ENCODE measurements around the gene MLXIP.

MLXIP gene

GRCh38 chr12:122079033-122079531 lies 526 bp downstream of the MLXIP start:
- peak in 12 of 58 donors; percentile 17 to 68 (median 36) for DNase-seq

GRCh38 chr12:122079532-122080081 lies 1.1 kb downstream of the MLXIP start:
- DNase-seq = no peak

- DNase-seq = peak in 37 of 58 donors; percentile 11 to 65 (median 26)
These were observed 1.9 kb downstream of the MLXIP start for GRCh38 chr12:122080149-122081082.

DNA sequence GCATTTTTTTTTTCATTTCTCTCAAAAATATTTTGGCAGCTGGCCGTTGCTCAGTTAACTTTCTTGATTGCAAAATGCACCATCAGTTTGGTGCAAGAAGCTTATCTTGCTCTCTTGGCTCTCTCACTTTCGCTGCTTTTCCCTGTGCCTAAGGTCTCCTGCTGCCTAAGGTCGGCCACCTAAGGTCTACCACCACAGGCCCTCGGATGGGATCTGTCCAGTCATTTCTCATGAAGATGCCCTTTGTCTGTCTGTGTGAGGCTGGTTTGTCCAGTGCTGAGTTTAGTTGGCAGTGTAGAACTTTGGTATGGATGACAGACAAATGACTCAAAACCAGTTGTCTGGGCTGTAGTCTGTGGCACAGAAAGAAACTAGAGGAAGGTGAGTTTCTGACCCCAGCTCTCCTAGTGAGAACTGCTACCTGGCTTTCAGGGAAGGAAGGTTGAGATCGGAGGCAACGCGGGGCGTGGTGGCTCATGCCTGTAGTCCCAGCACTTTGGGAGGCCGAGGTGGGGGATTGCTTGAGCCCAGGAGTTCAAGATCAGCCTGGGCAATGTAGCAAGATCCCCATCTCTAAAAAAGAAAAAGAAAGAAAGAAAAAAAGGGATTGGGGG lies 2.6 kb downstream of the MLXIP start:
- DNase-seq = peak in 7 of 58 donors; percentile 10 to 44 (median 14)

GRCh38 chr12:122081697-122082221 lies 3.2 kb downstream of the MLXIP start:
- DNase-seq = peak in 4 of 58 donors; percentile 19 to 53 (median 34)

DNA sequence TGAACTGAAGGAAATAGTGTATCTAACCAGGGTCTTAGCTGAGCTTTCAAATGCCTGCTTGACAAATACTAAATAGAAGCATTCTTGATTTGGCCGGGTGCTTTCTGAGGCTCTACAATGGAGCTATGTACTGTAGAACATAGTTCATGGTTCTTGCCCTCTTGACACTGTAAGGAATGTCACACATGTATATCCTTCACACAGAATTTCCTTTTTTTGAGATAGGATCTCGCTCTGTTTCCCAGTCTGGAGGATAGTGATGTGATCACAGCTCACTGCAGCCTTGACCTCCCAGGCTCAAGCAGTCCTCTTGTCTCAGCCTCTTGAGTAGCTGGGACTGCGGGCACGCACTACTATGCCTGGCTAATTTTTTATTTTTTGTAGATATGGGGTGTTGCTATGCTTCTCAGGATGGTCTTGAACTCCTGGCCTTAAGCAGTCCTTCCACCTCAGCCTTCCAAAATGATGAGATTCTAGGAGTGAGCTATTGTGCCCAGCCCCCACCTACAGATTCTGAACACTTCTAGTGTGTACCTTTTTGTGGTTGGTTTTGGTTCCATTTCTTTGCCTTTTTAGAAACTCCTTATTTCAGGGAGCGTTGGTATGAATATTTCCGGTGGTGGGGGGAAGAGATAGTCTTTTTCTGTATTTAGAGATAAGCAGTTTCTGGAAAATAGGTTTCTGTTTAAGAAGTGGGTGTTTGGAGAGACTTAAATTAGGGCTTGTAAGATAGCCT lies 4.2 kb downstream of the MLXIP start:
- DNase-seq = no peak

DNA sequence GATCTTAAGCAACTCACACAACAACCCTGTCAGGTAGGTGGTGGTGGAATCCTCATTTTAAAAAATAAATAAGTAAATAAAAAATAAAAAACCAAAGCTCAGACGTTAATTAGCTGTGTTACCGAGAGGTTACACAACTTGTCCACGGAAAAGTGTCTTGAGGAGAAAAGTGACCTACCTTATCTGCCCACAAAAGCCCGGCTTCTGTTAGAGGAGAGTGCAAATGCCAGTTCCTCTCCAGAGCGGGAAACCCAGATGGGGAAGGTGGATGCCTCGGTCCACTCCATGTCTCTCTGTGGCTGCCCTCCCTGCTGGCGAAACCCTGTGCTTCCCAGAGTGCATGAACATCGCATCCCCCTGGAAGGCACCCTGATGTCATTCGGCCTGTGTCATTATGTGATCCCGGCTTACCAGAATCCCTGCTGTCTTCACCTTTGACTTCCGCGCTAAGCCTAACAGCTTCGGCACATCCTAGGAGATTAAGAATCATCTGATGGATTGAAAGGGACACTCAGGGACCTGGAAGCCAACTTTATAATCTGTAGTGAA lies 6.4 kb downstream of the MLXIP start:
- DNase-seq = no peak

GRCh38 chr12:122085591-122085990 lies 7.0 kb downstream of the MLXIP start:
- no peak for DNase-seq

GRCh38 chr12:122086116-122086515 lies 7.6 kb downstream of the MLXIP start:
- DNase-seq = no peak

DNA sequence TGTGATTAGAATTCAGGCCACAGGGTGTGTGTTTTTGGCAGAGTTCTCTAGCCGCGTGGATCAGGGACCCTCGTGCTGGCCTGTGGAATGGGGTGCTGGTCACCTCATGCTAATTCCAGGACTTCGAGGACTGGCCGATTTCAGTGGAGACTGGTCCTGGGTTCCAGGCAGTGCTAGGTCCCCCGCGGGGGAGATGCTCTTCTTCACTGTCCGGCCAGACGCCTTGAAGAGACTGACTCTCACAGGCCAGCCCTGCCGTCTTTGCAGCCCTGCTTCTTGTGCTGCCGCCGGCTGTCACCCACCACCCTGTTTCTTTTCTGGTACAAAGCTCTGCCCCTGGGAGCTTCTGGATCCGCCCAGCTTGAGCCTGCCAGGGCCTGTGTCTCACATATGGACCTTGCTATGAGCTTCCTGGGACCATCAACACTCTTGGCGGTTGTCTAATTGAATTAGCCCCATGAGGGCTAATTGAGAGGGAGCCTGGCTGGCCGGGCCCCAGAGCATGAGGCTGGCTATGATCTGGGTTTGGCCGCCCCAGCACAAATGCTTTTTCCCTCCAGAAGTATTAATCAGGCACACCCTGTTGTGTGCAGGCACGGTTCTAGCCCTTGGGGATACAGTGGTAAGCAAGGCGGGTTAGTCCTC lies 8.2 kb downstream of the MLXIP start:
- DNase-seq = no peak

DNA sequence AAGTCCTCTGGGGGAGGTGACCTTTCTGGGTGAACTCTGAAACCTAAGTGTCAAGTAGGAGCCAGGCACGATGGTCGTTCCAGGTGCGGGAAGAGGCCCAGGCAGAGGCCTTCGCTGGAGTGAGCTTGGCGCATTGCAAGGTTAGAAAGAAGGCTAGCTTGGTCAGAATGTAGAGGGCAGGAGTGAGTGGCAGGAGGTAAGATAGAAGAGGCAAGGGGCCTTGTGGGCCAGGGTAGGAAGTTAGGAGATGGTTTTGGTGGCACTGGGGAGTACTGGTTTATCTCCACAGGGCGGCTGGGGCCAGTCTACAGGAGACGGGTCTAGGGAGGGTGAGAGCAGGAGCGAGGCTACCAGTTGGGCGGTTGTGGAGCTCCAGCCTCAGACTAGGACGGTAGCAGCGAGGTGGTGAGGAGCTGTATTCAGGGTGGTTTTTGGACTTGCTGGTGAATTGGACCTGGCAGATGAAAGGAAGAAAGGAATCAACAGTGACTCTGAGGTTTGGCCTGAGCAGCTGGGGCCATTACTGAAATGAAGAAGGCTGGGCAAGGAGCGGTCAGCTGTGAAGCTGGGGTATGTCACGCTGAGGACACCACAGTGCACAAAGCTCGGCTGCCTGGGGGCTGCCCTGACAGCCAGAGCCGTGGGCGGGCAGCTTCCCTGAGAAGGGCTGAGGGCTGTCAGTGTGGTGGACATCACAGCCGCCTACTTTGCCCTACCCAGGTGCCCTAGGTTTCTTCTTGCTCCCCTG lies 9.0 kb downstream of the MLXIP start:
- DNase-seq = no peak

GRCh38 chr12:122088179-122088810 lies 9.7 kb downstream of the MLXIP start:
- no peak for DNase-seq

GRCh38 chr12:122089077-122089476 lies 10.5 kb downstream of the MLXIP start:
- DNase-seq = peak in 3 of 58 donors; percentile 21 to 29 (median 25)

DNA sequence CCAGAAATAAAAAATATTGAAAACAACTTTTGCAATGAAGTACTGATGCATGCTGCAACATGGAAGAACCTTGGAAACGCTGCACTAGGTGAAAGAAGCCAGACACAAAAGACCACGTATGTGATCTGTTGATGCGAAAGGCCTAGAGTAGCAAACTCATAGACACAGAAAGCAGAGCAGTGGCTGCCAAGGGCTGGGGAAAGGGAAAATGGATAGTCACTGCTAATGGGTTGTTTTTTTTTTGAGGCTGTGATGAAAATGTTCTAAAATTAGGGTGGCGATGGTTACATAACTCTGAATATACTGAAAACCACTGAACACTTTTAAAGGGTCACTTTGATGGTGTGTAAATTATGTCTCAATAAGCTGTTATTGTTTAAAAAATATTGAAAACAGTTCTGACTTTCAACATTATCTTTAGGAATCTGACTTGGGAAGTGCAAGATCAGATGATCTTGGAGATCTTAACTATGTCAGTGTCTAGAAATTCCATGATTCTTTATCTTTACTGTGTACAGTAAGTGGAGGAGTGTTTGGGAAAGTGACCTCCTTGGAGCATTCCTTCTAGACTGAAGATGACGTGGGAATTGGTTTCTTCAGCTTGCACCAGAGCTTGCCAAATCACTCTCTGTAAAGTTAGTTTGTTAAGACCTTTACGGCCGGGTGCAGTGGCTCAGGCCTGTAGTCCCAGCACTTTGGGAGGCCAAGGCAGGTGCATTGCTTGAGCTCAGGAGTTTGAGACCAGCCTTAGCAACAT lies 12.4 kb downstream of the MLXIP start:
- no peak for DNase-seq

- DNase-seq = no peak
These were observed 14.7 kb downstream of the MLXIP start for GRCh38 chr12:122093098-122093883.

DNA sequence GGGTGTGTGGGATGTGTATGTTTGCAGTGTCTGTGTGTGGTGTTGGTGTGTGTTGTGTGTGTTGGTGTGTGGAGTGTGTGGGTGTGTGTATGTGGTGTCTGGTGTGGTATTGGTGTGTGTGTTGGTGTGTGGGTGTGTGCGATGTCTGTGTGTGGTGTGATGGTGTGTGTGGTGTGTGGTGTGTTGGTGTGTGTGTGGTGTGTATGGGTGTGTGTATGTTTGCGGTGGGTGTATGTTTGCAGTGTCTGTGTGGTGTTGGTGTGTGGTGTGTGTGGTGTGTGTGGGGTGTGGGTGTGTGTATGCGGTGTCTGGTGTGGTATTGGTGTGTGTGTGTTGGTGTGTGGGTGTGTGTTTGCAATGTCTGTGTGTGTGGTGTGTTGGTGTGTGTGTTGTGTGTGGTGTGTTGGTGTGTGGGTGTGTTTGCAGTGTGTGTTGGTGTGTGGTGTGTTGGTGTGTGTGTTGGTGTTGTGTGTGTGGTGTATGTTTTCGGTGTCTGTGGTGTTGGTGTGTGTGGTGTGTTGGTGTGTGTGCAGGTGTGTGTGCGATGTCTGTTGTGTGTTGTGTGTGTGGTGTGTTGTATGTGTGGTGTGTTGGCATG lies 15.7 kb downstream of the MLXIP start:
- no peak for DNase-seq

All from anterior cingulate cortex (tissue), 58 donors.